Fibroblast of the aortic adventitia (primary cell): ENCODE results near the gene RHOJ. TPM values are rescaled to one million over a fixed set of nuclear protein-coding genes. Genes with fewer than 3 reads are reported as not detected.

Experiments
- DNase-seq: peaks from one replicate; pipeline ENCODE4 v3.0.0-alpha.2; 2010; ENCODE audit warnings: low read depth
- H3K4me3 ChIP-seq: 2 replicates; pipeline ENCODE4 v1.5.1; 2011; ENCODE audit warnings: low read depth, mild to moderate bottlenecking, control low read depth, low read length, moderate library complexity
- CTCF ChIP-seq: IDR thresholded peaks from 2 replicates; pipeline ENCODE4 v1.5.1; 2011; ENCODE audit warnings: mild to moderate bottlenecking, low read length, control low read depth, inconsistent platforms; ENCODE audit not compliant: insufficient read depth
- total RNA-seq: library from RNA; depleted of rRNA; stranded (reverse); fragments of >200 nt; gene quantifications from 2 replicates; pipeline ENCODE4 v1.2.3, GENCODE V29; 2012; ENCODE audit warnings: low replicate concordance

Gene RHOJ
- total RNA-seq, 1 donor: 13.5 TPM

- peak overlapping the region; percentile 22 for H3K4me3 ChIP-seq
- peak; percentile 96 for DNase-seq
- TF ChIP-seq CTCF: peak; percentile 66
Measured at GRCh38 chr14:63174760-63175191, 29.5 kb upstream of the RHOJ start.

GRCh38 chr14:63175531-63175930 lies 28.7 kb upstream of the RHOJ start:
- DNase-seq: peak; percentile 18
- no peak overlapping the region for H3K4me3 ChIP-seq
- no peak for TF ChIP-seq CTCF

- DNase-seq: peak; percentile 90
- TF ChIP-seq CTCF: no peak
- no peak overlapping the region for H3K4me3 ChIP-seq
Measured at GRCh38 chr14:63178912-63179311, 25.3 kb upstream of the RHOJ start.

GRCh38 chr14:63179383-63179782 lies 24.9 kb upstream of the RHOJ start:
- H3K4me3 ChIP-seq: no peak overlapping the region
- TF ChIP-seq CTCF: no peak
- DNase-seq: no peak

GRCh38 chr14:63180011-63180410 lies 24.2 kb upstream of the RHOJ start:
- no peak for TF ChIP-seq CTCF
- H3K4me3 ChIP-seq: no peak overlapping the region
- DNase-seq: peak; percentile 77

GRCh38 chr14:63182968-63183367 lies 21.3 kb upstream of the RHOJ start:
- no peak for DNase-seq
- H3K4me3 ChIP-seq: no peak overlapping the region
- no peak for TF ChIP-seq CTCF

- no peak overlapping the region for H3K4me3 ChIP-seq
- no peak for TF ChIP-seq CTCF
- peak; percentile 83 for DNase-seq
Measured at GRCh38 chr14:63186453-63186852, 17.8 kb upstream of the RHOJ start.
